ENCODE data around the gene SUGCT. TPM values are rescaled to one million over a fixed set of nuclear protein-coding genes. Genes with fewer than 3 reads are reported as not detected.

Gene SUGCT
- total and polyA plus RNA-seq, 2 experiments from 2014 or later = 21.4 to 57.8 TPM

- peaks cover 3% of the 10 kb centered on the region for H3K4me1 ChIP-seq (ENCODE audit: low read depth)
- H3K27me3 ChIP-seq = no peaks in the 10 kb centered on the region
- H3K27ac ChIP-seq = no peak overlapping the region
- DNase-seq (ENCODE audit: low read depth in 1 of 2, low spot score in 1 of 2) = no peak
- no peaks in the 10 kb centered on the region for H3K9me3 ChIP-seq (ENCODE audit: low read depth)
- H3K4me3 ChIP-seq = no peak overlapping the region
- TF ChIP-seq CTCF (IDR thresholded peaks at IDR 0.05; ENCODE audit: low read depth, low read length) = no peak
- no peaks in the 10 kb centered on the region for H3K36me3 ChIP-seq
Measured at GRCh38 chr7:40470817-40471216, 336.0 kb downstream of the SUGCT start.

- H3K36me3 ChIP-seq = no peaks in the 10 kb centered on the region
- H3K4me1 ChIP-seq (ENCODE audit: low read depth) = peaks cover 3% of the 10 kb centered on the region
- no peak overlapping the region for H3K27ac ChIP-seq
- no peak for TF ChIP-seq CTCF (IDR thresholded peaks at IDR 0.05; ENCODE audit: low read depth, low read length)
- no peaks in the 10 kb centered on the region for H3K27me3 ChIP-seq
- no peak for DNase-seq (ENCODE audit: low read depth in 1 of 2, low spot score in 1 of 2)
- no peak overlapping the region for H3K4me3 ChIP-seq
- no peaks in the 10 kb centered on the region for H3K9me3 ChIP-seq (ENCODE audit: low read depth)
Measured at GRCh38 chr7:40471891-40472290, 337.1 kb downstream of the SUGCT start.

- Histone ChIP-seq H3K4me3 (no peak overlapping the region), H3K36me3 (no peaks in the 10 kb centered on the region), H3K27me3 (no peaks in the 10 kb centered on the region), H3K4me1 (ENCODE audit: low read depth) (no peaks in the 10 kb centered on the region), H3K9me3 (ENCODE audit: low read depth) (no peaks in the 10 kb centered on the region), H3K27ac (no peak overlapping the region)
- TF ChIP-seq CTCF (IDR thresholded peaks at IDR 0.05; ENCODE audit: low read depth, low read length) = no peak
- no peak for DNase-seq (ENCODE audit: low read depth in 1 of 2, low spot score in 1 of 2)
Measured at GRCh38 chr7:40474790-40475680, 340.2 kb downstream of the SUGCT start.

GRCh38 chr7:40475681-40475982 lies 340.8 kb downstream of the SUGCT start:
- TF ChIP-seq CTCF (IDR thresholded peaks at IDR 0.05; ENCODE audit: low read depth, low read length) = no peak

GRCh38 chr7:40477094-40477493 lies 342.3 kb downstream of the SUGCT start:
- Histone ChIP-seq H3K27ac (no peak overlapping the region), H3K4me1 (ENCODE audit: low read depth) (no peaks in the 10 kb centered on the region), H3K36me3 (no peaks in the 10 kb centered on the region), H3K27me3 (no peaks in the 10 kb centered on the region), H3K4me3 (no peak overlapping the region), H3K9me3 (ENCODE audit: low read depth) (no peaks in the 10 kb centered on the region)
- no peak for TF ChIP-seq CTCF (IDR thresholded peaks at IDR 0.05; ENCODE audit: low read depth, low read length)
- no peak for DNase-seq (ENCODE audit: low read depth in 1 of 2, low spot score in 1 of 2)

More at GRCh38 chr7:40475681-40475982, 340.8 kb downstream of the SUGCT start:
- no peaks in the 10 kb centered on the region for H3K36me3 ChIP-seq
- no peak overlapping the region for H3K4me3 ChIP-seq
- no peaks in the 10 kb centered on the region for H3K9me3 ChIP-seq (ENCODE audit: low read depth)
- no peaks in the 10 kb centered on the region for H3K4me1 ChIP-seq (ENCODE audit: low read depth)
- H3K27ac ChIP-seq = no peak overlapping the region
- H3K27me3 ChIP-seq = no peaks in the 10 kb centered on the region
- DNase-seq (ENCODE audit: low read depth in 1 of 2, low spot score in 1 of 2) = no peak

All from cardiac muscle cell (in vitro differentiated cells and primary cell).